NCI-H187 (cell line): ENCODE results near the gene ORC4.

Experiments used
- DNase-seq, 2 experiments: peaks; one replicate each; lab custom pipeline; 2025; lab: John Stamatoyannopoulos, UW

The ORC4 gene

DNA sequence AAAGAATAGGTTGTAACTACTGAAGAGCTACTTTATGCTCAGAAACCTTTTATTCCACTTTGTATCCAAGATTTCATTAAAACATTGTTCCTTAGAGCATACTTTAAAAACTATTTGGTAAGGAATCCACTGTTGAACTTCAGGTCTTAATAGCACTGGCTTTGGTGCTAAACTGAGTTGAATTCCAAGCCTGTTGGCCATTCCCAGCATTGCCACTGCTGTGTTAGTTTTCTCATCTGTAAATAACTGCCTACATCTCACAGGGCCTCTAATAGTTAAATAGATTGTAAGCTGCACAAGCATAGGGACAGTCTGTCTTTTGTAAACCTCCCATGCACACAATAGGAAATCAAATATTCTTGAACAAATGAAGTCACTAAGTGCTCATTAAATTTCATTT is 86.6 kb downstream of the ORC4 start:
- no peak for DNase-seq

- no peak for DNase-seq
Observed at GRCh38 chr2:147927053-147927588, 93.4 kb downstream of the ORC4 start.

GRCh38 chr2:147925886-147926285 is 94.7 kb downstream of the ORC4 start:
- DNase-seq = no peak

GRCh38 chr2:147924647-147925046 is 95.9 kb downstream of the ORC4 start:
- no peak for DNase-seq

- DNase-seq = no peak
Observed at GRCh38 chr2:147923846-147924245, 96.7 kb downstream of the ORC4 start.

DNA sequence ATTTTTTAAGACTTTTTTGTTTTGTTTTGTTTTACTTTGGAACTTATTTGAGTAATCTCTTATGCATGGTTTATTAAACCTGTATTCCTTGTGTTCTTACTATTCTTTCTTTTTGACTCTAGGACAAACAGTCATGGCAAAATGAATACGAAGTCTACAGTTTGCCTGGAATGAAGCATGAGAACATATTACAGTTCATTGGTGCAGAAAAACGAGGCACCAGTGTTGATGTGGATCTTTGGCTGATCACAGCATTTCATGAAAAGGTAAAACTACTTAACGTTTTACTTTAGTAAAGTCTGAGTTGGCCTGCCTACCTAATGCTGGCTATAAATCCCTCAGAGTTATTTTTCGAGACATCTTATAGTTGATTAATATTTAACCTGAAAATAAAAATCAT is 103.4 kb downstream of the ORC4 start:
- no peak for DNase-seq

GRCh38 chr2:147916723-147917122 is 103.8 kb downstream of the ORC4 start:
- no peak for DNase-seq

- DNase-seq = no peak
Observed at GRCh38 chr2:147916067-147916466, 104.5 kb downstream of the ORC4 start.

- no peak for DNase-seq
Observed at GRCh38 chr2:147913701-147914480, 106.6 kb downstream of the ORC4 start.

DNA sequence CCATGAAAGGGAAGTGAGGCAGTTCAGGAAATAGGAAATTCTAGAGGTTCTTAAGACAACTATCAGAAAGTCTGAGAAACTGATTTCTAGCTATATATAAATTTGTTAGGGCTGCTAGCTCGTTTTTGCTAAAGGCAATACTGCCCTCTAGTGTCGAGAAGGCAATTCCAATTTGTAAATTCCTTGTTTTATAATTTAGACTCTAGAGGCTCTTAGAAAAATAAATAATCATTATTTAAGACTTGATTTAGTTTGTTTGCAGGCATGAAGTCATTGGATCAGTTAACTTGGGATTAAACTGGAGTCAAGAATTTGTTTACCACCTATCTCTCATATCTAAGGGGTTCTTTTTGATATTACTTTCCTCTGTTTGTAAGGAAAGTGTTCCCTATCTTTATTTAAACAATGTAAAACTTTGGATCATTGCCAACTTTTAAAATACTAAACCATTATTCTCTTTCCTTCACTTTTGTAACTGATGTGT is 109.5 kb downstream of the ORC4 start:
- peak in 1 of 2 experiments; percentile 25 for DNase-seq

- DNase-seq = no peak
Observed at GRCh38 chr2:147909178-147909577, 111.4 kb downstream of the ORC4 start.

- DNase-seq = no peak
Observed at GRCh38 chr2:147904051-147904450, 116.5 kb downstream of the ORC4 start.

DNA sequence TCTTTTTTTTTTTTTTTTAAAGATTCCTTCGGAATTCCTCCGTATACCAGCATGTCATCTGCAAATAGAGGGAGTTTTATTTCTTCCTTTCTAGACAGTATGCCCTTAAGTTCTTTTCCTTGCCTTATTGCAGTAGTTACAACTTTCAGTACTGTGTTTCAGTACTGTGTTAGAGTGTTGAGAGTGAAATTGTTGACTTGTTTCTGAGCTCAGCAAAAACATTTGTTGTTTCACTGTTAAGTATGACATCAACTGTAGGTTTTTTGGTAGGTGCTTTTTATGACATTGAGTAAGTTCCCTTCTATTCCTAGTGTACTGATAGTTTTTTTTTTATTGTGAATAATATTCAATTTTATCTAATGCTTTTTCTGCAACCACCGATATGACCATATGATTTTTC is 131.9 kb downstream of the ORC4 start:
- no peak for DNase-seq

- DNase-seq = no peak
Observed at GRCh38 chr2:147886136-147886535, 134.4 kb downstream of the ORC4 start.

- DNase-seq = no peak
Observed at GRCh38 chr2:147884830-147885229, 135.7 kb downstream of the ORC4 start.

GRCh38 chr2:147882631-147883030 is 137.9 kb downstream of the ORC4 start:
- no peak for DNase-seq
